Measurements from ENCODE around the gene SLC25A2. TPM values are rescaled to one million over a fixed set of nuclear protein-coding genes. Genes with fewer than 3 reads are reported as not detected.

SLC25A2 gene
- total and polyA plus RNA-seq, 2 experiments from 2014 or later, result not detected

DNA sequence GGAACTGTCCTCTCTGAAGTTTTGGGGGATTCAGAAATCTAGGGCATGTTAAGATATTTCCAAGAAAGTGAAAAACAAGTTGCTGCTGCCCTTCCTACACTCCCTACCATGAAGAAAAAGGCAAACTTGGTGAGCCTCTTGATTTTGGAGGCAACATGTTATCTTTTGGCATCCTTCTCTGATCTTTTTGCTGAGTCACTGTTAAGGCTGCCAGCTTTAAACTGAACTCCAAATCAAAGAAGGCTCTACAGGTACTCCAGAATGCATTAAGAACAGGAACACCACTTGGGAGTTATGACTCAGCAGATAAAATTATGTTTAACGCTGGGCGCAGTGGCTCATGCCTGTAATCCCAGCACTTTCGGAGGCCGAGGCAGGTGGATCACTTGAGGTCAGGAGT lies 34.7 kb downstream of the SLC25A2 start:
- Mint-ChIP-seq H3K27me3 (ENCODE audit: insufficient read depth, low read depth, poor library complexity) (peaks cover 2% of the 10 kb centered on the region), H3K4me3 (no peak overlapping the region), H3K9me3 (peaks cover 76% of the 10 kb centered on the region), H3K36me3 (ENCODE audit: low read depth) (peaks cover 38% of the 10 kb centered on the region), H3K4me1 (no peaks in the 10 kb centered on the region), H3K27ac (no peak overlapping the region)
- H4K20me1 ChIP-seq (replicated peaks; ENCODE audit: insufficient read depth), result no peaks in the 10 kb centered on the region
- H3K36me3 ChIP-seq (ENCODE audit: insufficient read depth), result no peaks in the 10 kb centered on the region; the same call in 1 of the 2 replicates
- H3K27ac ChIP-seq (ENCODE audit: low read depth), result no peak overlapping the region
- no peak for DNase-seq (ENCODE audit: low spot score)
- H3K4me1 ChIP-seq (ENCODE audit: insufficient read depth), result no peaks in the 10 kb centered on the region
- H3K9me2 ChIP-seq (ENCODE audit: insufficient read depth), result peaks cover 5% of the 10 kb centered on the region; the same call in 1 of the 2 replicates
- no peaks in the 10 kb centered on the region for H3K79me2 ChIP-seq (replicated peaks; ENCODE audit: insufficient read depth)
- no peak overlapping the region for H2AFZ ChIP-seq
- H3K27me3 ChIP-seq (ENCODE audit: insufficient read depth), result no peaks in the 10 kb centered on the region
- TF ChIP-seq STAT1 (IDR thresholded peaks at IDR 0.05; ENCODE audit: unreplicated experiment) (no peak), CREB1 (CRISPR knock-in tag; IDR thresholded peaks at IDR 0.05; ENCODE audit: low read depth) (no peak), ZNF114 (CRISPR knock-in tag; IDR thresholded peaks at IDR 0.05) (no peak), REST (IDR thresholded peaks at IDR 0.05; ENCODE audit: unreplicated experiment) (no peak), EZH2 (IDR thresholded peaks at IDR 0.05; ENCODE audit: low read depth, unreplicated experiment) (no peak), NANOG (IDR thresholded peaks at IDR 0.05; ENCODE audit: borderline replicate concordance) (no peak)
- TF ChIP-seq, protein P1, sequence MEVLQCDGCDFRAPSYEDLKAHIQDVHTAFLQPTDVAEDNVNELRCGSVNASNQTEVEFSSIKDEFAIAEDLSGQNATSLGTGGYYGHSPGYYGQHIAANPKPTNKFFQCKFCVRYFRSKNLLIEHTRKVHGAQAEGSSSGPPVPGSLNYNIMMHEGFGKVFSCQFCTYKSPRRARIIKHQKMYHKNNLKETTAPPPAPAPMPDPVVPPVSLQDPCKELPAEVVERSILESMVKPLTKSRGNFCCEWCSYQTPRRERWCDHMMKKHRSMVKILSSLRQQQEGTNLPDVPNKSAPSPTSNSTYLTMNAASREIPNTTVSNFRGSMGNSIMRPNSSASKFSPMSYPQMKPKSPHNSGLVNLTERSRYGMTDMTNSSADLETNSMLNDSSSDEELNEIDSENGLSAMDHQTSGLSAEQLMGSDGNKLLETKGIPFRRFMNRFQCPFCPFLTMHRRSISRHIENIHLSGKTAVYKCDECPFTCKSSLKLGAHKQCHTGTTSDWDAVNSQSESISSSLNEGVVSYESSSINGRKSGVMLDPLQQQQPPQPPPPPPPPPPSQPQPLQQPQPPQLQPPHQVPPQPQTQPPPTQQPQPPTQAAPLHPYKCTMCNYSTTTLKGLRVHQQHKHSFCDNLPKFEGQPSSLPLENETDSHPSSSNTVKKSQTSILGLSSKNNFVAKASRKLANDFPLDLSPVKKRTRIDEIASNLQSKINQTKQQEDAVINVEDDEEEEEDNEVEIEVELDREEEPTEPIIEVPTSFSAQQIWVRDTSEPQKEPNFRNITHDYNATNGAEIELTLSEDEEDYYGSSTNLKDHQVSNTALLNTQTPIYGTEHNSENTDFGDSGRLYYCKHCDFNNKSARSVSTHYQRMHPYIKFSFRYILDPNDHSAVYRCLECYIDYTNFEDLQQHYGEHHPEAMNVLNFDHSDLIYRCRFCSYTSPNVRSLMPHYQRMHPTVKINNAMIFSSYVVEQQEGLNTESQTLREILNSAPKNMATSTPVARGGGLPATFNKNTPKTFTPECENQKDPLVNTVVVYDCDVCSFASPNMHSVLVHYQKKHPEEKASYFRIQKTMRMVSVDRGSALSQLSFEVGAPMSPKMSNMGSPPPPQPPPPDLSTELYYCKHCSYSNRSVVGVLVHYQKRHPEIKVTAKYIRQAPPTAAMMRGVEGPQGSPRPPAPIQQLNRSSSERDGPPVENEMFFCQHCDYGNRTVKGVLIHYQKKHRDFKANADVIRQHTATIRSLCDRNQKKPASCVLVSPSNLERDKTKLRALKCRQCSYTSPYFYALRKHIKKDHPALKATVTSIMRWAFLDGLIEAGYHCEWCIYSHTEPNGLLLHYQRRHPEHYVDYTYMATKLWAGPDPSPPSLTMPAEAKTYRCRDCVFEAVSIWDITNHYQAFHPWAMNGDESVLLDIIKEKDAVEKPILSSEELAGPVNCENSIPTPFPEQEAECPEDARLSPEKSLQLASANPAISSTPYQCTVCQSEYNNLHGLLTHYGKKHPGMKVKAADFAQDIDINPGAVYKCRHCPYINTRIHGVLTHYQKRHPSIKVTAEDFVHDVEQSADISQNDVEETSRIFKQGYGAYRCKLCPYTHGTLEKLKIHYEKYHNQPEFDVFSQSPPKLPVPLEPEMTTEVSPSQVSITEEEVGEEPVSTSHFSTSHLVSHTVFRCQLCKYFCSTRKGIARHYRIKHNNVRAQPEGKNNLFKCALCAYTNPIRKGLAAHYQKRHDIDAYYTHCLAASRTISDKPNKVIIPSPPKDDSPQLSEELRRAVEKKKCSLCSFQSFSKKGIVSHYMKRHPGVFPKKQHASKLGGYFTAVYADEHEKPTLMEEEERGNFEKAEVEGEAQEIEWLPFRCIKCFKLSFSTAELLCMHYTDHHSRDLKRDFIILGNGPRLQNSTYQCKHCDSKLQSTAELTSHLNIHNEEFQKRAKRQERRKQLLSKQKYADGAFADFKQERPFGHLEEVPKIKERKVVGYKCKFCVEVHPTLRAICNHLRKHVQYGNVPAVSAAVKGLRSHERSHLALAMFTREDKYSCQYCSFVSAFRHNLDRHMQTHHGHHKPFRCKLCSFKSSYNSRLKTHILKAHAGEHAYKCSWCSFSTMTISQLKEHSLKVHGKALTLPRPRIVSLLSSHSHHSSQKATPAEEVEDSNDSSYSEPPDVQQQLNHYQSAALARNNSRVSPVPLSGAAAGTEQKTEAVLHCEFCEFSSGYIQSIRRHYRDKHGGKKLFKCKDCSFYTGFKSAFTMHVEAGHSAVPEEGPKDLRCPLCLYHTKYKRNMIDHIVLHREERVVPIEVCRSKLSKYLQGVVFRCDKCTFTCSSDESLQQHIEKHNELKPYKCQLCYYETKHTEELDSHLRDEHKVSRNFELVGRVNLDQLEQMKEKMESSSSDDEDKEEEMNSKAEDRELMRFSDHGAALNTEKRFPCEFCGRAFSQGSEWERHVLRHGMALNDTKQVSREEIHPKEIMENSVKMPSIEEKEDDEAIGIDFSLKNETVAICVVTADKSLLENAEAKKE (CRISPR knock-in tag; IDR thresholded peaks at IDR 0.05), result no peak
- TF ChIP-seq, protein P2, sequence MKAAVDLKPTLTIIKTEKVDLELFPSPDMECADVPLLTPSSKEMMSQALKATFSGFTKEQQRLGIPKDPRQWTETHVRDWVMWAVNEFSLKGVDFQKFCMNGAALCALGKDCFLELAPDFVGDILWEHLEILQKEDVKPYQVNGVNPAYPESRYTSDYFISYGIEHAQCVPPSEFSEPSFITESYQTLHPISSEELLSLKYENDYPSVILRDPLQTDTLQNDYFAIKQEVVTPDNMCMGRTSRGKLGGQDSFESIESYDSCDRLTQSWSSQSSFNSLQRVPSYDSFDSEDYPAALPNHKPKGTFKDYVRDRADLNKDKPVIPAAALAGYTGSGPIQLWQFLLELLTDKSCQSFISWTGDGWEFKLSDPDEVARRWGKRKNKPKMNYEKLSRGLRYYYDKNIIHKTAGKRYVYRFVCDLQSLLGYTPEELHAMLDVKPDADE (IDR thresholded peaks at IDR 0.05), result no peak
- TF ChIP-seq, protein P3, sequence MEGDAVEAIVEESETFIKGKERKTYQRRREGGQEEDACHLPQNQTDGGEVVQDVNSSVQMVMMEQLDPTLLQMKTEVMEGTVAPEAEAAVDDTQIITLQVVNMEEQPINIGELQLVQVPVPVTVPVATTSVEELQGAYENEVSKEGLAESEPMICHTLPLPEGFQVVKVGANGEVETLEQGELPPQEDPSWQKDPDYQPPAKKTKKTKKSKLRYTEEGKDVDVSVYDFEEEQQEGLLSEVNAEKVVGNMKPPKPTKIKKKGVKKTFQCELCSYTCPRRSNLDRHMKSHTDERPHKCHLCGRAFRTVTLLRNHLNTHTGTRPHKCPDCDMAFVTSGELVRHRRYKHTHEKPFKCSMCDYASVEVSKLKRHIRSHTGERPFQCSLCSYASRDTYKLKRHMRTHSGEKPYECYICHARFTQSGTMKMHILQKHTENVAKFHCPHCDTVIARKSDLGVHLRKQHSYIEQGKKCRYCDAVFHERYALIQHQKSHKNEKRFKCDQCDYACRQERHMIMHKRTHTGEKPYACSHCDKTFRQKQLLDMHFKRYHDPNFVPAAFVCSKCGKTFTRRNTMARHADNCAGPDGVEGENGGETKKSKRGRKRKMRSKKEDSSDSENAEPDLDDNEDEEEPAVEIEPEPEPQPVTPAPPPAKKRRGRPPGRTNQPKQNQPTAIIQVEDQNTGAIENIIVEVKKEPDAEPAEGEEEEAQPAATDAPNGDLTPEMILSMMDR (conservative IDR thresholded peaks at IDR 0.05; ENCODE audit: low read depth in 2 of 2), result no peak
- H3K4me3 ChIP-seq, result no peak overlapping the region
- no peak overlapping the region for H3K4me2 ChIP-seq
- no peak for ATAC-seq
- no peaks in the 10 kb centered on the region for H3F3A ChIP-seq (replicated peaks; ENCODE audit: low read depth)
